Measurements from ENCODE around the gene RPS6KL1.

Gene RPS6KL1

GRCh38 chr14:74908861-74909341, 14.2 kb downstream of the RPS6KL1 start:
- H2AFZ ChIP-seq (ENCODE audit: low read length): no peak overlapping the region
- H3K36me3 ChIP-seq (replicated peaks; ENCODE audit: insufficient read depth, low read length): no peaks in the 10 kb centered on the region
- H3K79me2 ChIP-seq (ENCODE audit: low read length): no peaks in the 10 kb centered on the region
- DNase-seq: no peak
- H3K9me3 ChIP-seq (replicated peaks; ENCODE audit: insufficient read depth, low read length): no peaks in the 10 kb centered on the region
- H3K27me3 ChIP-seq (replicated peaks; ENCODE audit: insufficient read depth, low read length): no peaks in the 10 kb centered on the region
- no peaks in the 10 kb centered on the region for H3K4me1 ChIP-seq (ENCODE audit: low read length)
- no peak overlapping the region for H3K4me2 ChIP-seq (ENCODE audit: low read depth, low read length)
- TF ChIP-seq EZH2phosphoT487 (IDR thresholded peaks at IDR 0.05; ENCODE audit: low read length) (no peak), EZH2 (optimal IDR thresholded peaks at IDR 0.05; ENCODE audit: low read depth, low read length) (no peak), CTCF (IDR thresholded peaks at IDR 0.05; ENCODE audit: low read length) (no peak)
- H3F3A ChIP-seq (ENCODE audit: insufficient read depth, low read length): no peaks in the 10 kb centered on the region
- H3K9ac ChIP-seq (ENCODE audit: low read length): no peak overlapping the region
- H4K20me1 ChIP-seq (ENCODE audit: insufficient read depth, low read length): no peaks in the 10 kb centered on the region
- no peaks in the 10 kb centered on the region for H3K9me2 ChIP-seq (replicated peaks; ENCODE audit: insufficient read depth, low read length)
- H3K4me3 ChIP-seq (ENCODE audit: low read length): no peak overlapping the region
- H3K27ac ChIP-seq (ENCODE audit: low read length): no peak overlapping the region

DNA sequence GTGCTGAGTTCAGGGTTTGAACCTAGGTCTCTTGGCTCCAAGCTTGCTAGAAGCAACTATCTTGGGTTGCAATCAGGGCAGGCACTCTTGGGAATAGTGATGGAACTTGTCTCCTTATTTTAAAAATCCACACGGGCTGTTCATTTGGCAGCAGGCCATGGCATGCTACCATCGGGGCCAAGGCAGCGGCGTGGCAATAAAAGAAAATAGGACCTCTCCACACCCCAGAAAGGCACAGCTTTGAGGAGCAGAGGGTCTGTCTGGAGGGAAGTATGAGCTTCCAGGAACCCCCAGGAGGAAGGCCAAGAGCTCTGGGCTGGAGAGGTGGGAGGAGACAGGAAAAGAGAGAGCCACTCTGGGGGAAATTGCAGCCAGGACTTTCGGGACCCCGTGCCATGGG, 15.3 kb downstream of the RPS6KL1 start:
- Histone ChIP-seq H3K79me2 (ENCODE audit: low read length) (no peaks in the 10 kb centered on the region), H3K4me3 (ENCODE audit: low read length) (no peak overlapping the region), H2AFZ (ENCODE audit: low read length) (no peak overlapping the region), H3K4me2 (ENCODE audit: low read depth, low read length) (no peak overlapping the region), H3K9me3 (replicated peaks; ENCODE audit: insufficient read depth, low read length) (no peaks in the 10 kb centered on the region), H4K20me1 (ENCODE audit: insufficient read depth, low read length) (no peaks in the 10 kb centered on the region), H3F3A (ENCODE audit: insufficient read depth, low read length) (no peaks in the 10 kb centered on the region), H3K27ac (ENCODE audit: low read length) (no peak overlapping the region), H3K36me3 (replicated peaks; ENCODE audit: insufficient read depth, low read length) (no peaks in the 10 kb centered on the region), H3K4me1 (ENCODE audit: low read length) (no peaks in the 10 kb centered on the region), H3K27me3 (replicated peaks; ENCODE audit: insufficient read depth, low read length) (no peaks in the 10 kb centered on the region), H3K9ac (ENCODE audit: low read length) (no peak overlapping the region), H3K9me2 (replicated peaks; ENCODE audit: insufficient read depth, low read length) (no peaks in the 10 kb centered on the region)
- DNase-seq: no peak
- TF ChIP-seq CTCF (IDR thresholded peaks at IDR 0.05; ENCODE audit: low read length): no peak
- no peak for TF ChIP-seq EZH2 (optimal IDR thresholded peaks at IDR 0.05; ENCODE audit: low read depth, low read length)
- TF ChIP-seq EZH2phosphoT487 (IDR thresholded peaks at IDR 0.05; ENCODE audit: low read length): no peak

GRCh38 chr14:74906925-74907521, 16.0 kb downstream of the RPS6KL1 start:
- Histone ChIP-seq H3K27ac (ENCODE audit: low read length) (no peak overlapping the region), H3K79me2 (ENCODE audit: low read length) (no peaks in the 10 kb centered on the region), H3K9me3 (replicated peaks; ENCODE audit: insufficient read depth, low read length) (no peaks in the 10 kb centered on the region), H3K4me2 (ENCODE audit: low read depth, low read length) (no peak overlapping the region), H2AFZ (ENCODE audit: low read length) (no peak overlapping the region), H3K36me3 (replicated peaks; ENCODE audit: insufficient read depth, low read length) (no peaks in the 10 kb centered on the region), H3K4me1 (ENCODE audit: low read length) (no peaks in the 10 kb centered on the region), H3F3A (ENCODE audit: insufficient read depth, low read length) (no peaks in the 10 kb centered on the region), H4K20me1 (ENCODE audit: insufficient read depth, low read length) (no peaks in the 10 kb centered on the region), H3K27me3 (replicated peaks; ENCODE audit: insufficient read depth, low read length) (no peaks in the 10 kb centered on the region), H3K9me2 (replicated peaks; ENCODE audit: insufficient read depth, low read length) (no peaks in the 10 kb centered on the region), H3K9ac (ENCODE audit: low read length) (no peak overlapping the region), H3K4me3 (ENCODE audit: low read length) (no peak overlapping the region)
- TF ChIP-seq EZH2 (optimal IDR thresholded peaks at IDR 0.05; ENCODE audit: low read depth, low read length) (no peak), EZH2phosphoT487 (IDR thresholded peaks at IDR 0.05; ENCODE audit: low read length) (no peak), CTCF (IDR thresholded peaks at IDR 0.05; ENCODE audit: low read length) (0 out of 2 replicates have a peak, but pooled peaks have one; percentile 10)
- DNase-seq: no peak
